Coronary artery (tissue), 2 donors: ENCODE results near the gene ZNF169.
"Not testable (repeated sequence)": the region's sequence is repeated elsewhere in the genome, so short reads cannot be mapped to it uniquely, and the experiment has no call there.

Experiments
- DNase-seq: peaks from one replicate; pipeline ENCODE4 v3.0.0-alpha.2; 2017; ENCODE audit warnings: low spot score
- H3K27ac ChIP-seq, 2 donors: fragments of 200-600 bp; sonication (generic); one replicate each; pipeline ENCODE4 v1.5.1; 2016 to 2019
- H3K4me3 ChIP-seq: fragments of 200-600 bp; sonication (generic); 2 replicates; pipeline ENCODE4 v1.5.1; 2016; ENCODE audit warnings: mild to moderate bottlenecking, moderate library complexity

Gene ZNF169

DNA sequence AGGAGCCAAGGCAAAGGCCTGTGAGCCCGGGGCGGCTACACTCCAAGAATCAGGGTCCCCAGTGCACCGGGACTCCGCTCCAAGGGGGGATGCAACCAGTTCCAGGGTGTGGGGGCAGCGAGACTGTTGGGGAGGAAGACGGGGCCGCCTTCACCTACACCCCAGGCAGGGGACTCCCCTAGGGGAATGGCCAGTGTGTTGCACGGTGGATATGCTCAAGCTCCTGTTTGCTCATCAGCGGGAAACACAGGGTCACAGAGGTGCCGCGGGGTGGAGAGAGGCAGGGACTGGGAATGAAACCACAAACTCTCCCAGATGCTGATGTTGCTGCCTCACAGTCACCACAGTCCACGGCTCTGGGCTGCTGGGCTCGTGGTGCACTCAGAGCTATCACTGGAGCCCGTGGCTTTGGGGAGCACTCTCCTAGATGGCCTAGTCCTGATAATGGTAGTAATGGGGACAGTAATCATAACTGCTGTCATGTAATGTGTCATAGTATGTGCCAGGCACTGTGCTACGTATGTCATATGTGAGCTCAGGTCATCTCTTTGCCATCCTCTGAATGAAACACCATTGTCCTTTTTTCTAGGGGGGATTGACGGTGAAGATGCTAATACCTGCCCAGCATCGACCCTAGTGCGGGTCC lies 64.2 kb downstream of the ZNF169 start:
- not testable (repeated sequence) for DNase-seq, H3K4me3 ChIP-seq, H3K27ac ChIP-seq

DNA sequence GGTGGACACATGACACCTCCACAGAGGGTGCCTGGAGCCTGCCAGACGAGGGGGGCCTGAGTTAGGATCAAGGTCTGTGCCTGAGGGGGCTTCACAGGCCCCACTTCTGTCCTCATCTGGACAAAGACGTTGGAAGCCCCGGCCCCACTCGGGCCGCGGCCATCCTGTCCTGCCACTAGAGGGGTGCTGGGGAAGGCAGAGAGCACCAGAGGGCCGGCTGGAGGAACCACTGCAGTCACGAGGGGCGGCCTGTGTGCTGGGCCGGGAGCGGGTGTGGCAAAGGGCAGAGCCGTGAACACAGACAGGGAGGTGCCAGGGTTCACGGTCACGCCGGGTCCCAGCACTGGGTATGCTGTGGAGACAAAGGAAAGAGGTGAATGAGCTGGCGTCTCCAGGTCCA lies 66.5 kb downstream of the ZNF169 start:
- H3K4me3 ChIP-seq, DNase-seq, H3K27ac ChIP-seq: not testable (repeated sequence)

DNA sequence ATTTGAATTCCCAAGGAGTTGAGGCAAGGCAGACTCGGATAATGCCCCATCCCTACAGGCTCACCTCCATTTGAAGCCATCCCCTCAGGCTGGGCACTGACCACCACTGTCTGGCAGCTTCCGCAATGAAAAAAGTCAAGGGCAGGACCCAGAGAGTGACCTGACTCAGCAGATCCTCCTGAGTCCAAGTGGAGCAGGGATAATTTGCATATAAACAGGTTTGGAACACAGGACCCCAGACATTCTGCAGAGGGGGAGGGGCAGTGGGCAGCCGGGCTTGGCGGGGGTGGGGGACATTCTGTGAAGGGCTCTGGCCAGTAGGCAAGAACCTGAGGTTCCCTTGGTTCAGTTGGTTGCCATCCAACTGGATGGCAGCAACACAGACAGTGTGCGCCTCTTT lies 69.4 kb downstream of the ZNF169 start, which contains the start of gene NUTM2F:
Gene NUTM2F, minus strand, starts transcription at position 101 of the 400 bp plus-strand sequence. Its CDS starts 21 bp downstream, at position 80.
- H3K4me3 ChIP-seq, DNase-seq, H3K27ac ChIP-seq: not testable (repeated sequence)

DNA sequence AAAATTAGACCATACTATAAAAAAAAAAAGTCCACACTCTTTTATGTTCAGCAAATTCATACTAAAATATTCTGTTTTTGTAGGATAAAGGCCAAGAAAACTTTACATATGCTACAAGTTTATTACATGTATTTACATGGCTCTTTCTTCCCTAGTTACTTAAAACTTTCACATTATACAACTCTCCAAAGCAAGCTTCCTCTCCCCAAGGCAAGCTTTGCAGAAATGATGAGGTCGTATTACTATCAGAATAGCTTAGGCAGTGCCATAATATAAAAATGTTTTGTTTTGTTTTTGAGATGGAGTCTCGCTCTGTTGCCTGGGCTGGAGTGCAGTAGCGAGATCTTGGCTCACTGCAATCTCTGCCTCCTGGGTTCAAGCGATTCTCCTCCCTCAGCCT lies 77.3 kb downstream of the ZNF169 start:
- H3K27ac ChIP-seq, DNase-seq: not testable (repeated sequence)

DNA sequence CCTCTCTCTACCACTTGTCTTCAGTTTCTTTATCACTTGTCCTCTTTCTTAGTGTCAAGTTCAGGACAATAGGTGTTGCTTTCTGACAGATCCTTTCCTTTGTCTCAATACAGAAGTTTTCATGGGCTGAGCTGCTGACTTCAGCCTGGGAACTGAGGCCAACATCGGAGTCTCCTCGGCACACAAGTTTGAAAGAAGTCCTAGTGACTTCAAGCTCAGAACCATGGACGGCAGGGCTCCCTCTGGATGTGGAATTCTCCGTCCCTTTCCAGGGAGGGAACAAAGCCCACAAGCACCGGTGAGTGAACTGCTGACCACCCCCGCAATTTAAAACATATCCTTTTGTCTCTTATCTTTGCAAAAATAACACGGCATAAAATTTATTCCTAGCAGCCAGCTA lies 79.6 kb downstream of the ZNF169 start:
- not testable (repeated sequence) for H3K4me3 ChIP-seq, DNase-seq, H3K27ac ChIP-seq

More for the DNA sequence above, 77.3 kb downstream of the ZNF169 start:
- not testable (repeated sequence) for H3K4me3 ChIP-seq

DNA sequence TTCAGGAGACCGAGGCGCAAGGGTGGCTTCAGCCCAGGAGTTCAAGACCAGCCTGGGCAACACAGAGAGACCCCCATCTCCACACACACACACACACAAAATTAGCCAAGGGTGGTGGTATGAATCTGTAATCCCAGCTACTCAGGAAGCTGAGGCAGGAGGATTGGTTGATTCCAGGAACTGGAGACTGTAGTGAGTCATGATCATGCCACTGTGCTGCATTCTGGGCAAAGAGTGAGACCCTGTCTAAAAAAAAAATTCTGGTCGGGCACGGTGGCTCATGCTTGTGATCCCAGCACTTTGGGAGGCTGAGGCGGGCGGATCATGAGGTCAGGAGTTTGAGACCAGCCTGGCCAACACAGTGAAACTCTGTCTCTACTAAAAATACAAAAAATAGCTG lies 80.6 kb downstream of the ZNF169 start:
- DNase-seq, result peak; percentile 22
- not testable (repeated sequence) for H3K27ac ChIP-seq, H3K4me3 ChIP-seq

DNA sequence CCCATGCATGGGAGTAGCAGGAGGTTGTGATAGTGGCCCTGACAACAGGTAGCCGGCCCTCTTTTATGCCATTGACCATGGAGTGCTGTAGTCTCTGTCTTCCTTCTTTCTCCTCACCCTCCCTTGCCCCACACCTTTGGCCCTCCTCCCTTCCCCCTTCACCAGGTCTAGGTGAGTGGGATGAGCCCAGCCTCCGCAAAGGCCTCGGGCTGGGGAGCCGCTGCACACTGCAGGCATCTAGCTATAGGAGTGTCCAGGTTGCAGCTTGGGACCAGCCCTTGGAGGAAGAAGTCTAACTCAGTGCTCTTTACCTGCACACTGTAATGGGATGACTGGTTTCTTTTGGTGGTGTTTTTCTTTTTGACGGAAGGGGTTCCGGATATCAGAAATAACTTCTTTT lies 81.7 kb downstream of the ZNF169 start:
- H3K27ac ChIP-seq, DNase-seq, H3K4me3 ChIP-seq: not testable (repeated sequence)

DNA sequence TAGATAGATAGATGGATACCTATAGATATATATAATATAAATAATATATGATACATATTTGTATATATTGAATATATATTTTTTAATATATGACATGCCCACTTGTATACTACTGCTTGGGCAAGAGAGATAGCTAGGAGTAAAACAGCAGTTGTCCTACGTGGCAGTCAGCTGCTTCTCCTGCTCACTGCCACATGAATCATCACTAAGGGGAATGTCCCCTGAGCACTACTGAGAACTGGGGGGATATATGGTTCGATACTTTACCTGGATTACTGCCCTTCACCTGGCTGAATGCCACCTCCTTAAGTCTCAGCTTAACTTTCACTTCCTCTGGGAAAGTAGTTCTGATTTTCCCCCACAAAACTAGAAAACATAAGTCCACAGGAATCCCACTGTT lies 82.6 kb downstream of the ZNF169 start:
- not testable (repeated sequence) for DNase-seq, H3K27ac ChIP-seq, H3K4me3 ChIP-seq

DNA sequence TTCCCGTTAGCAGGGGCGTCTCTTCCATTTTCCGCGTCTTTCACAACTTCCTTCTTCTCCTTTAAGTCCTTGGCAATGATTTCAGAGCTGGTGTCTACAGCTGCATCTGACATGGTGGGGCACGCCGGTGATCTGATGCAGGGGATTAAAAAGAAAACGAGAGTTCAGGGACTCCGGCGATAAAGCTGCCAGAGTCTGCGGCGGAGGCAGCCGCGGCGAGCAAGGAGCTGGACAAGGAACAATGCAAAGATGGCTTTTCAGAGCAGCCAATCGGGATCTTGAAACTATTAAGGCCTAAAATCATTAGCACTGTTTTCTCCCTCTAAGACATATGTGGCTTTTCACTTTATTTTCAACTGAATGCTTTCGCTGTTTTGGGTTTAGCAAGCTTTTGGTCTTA lies 88.4 kb downstream of the ZNF169 start:
- not testable (repeated sequence) for H3K27ac ChIP-seq, DNase-seq, H3K4me3 ChIP-seq

DNA sequence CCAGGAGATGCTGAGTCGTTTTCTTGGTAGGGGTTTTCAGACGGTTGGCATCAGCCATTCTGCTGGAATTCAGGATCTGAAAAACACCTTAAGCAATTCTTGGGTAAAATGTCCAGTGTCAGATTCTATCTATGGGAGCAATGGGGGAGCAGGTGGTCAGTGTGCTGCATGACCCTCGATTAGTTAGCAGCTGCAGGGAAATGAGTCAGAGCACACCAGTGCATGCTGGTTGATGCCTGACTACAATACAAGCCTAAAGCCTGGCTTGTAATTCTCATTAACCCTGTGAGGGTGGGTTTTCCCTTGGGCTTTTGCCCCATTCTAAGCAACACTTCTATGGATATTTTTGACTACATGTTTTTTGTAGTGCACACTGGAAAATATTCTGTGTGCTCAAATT lies 89.7 kb downstream of the ZNF169 start:
- not testable (repeated sequence) for DNase-seq, H3K27ac ChIP-seq, H3K4me3 ChIP-seq
